ENCODE data around the gene TSLP.

DNA sequence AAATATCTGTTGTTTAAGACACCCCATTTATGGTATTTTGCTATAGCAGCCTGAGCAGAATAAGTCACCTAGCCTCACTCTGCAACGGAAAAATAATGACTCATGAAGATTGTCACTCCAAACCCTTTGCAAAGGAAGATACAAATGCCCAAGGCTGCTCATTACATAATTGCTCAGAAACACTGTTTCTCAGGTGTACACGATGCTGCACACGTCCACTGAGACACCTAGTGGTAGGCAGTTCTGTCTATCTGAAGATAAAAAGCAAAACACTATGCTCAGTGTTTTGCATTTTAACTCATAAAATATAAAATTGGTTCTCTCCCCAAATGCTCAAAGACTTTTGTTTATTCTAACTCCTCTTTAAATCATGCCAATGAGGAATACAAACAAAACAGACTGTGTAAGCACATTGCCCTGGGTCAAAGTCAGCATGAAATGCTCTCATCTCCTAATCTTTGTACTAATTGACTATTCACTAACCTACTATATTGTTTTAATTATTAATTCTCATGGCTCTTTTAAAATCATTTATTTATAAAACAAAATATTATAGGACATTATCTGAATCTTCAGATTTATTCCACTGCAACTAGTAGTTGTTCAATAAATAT, 7.7 kb upstream of the TSLP start:
- TF ChIP-seq TAF1 (IDR thresholded peaks at IDR 0.05; ENCODE audit: borderline replicate concordance, low read depth, low read length) (no peak), POLR2A (IDR thresholded peaks at IDR 0.05; ENCODE audit: low read depth, low read length) (no peak), POLR2AphosphoS5 (IDR thresholded peaks at IDR 0.05; ENCODE audit: low read depth, low read length) (no peak)

Data from GM12892 (cell line).